Stomach (tissue), 9 donors: ENCODE measurements around the gene PDLIM4. TPM values are rescaled to one million over a fixed set of nuclear protein-coding genes. Genes with fewer than 3 reads are reported as not detected.

Experiments
- DNase-seq, 2 donors: peaks; one replicate each; pipeline versions ENCODE4 v3.0.0 to v3.0.0-alpha.2; 2013 to 2019
- H3K27ac ChIP-seq, 5 donors: fragments of 200-600 bp in 4 of 5; sonication (generic) in 4 of 5; one replicate each; pipeline ENCODE4 v1.5.1; 2013 to 2019; ENCODE audit warnings: mild to moderate bottlenecking in 1 of 5, moderate library complexity in 1 of 5
- H3K27me3 ChIP-seq, 3 donors: fragments of 200-600 bp; sonication (generic); one replicate each; pipeline ENCODE4 v1.5.1; 2017 to 2019; ENCODE audit warnings: mixed run types in 1 of 3
- H3K36me3 ChIP-seq, 4 donors: fragments of 200-600 bp; sonication (generic); 1 replicate in 3 of 4; 2 replicates in 1 of 4; pipeline ENCODE4 v1.5.1; 2016 to 2019
- H3K4me1 ChIP-seq, 4 donors: fragments of 200-600 bp; sonication (generic); one replicate each; pipeline ENCODE4 v1.5.1; 2016 to 2019
- H3K4me3 ChIP-seq, 4 donors: fragments of 200-600 bp; sonication (generic) in 3 of 4; one replicate each; pipeline ENCODE4 v1.5.1; 2016 to 2019; ENCODE audit warnings: mild to moderate bottlenecking in 1 of 4
- H3K9me3 ChIP-seq, 4 donors: fragments of 200-600 bp; sonication (generic); one replicate each; pipeline ENCODE4 v1.5.1; 2016 to 2019
- EP300 ChIP-seq: sonication (generic); formaldehyde crosslinking; IDR thresholded peaks from one replicate; pipeline ENCODE4 v1.6.1; 2017; ENCODE audit warnings: antibody characterized with exemption
- POLR2A ChIP-seq, 4 donors: fragments of 450-650 bp; IDR thresholded peaks; one replicate each; pipeline ENCODE4 v1.6.1; 2016; ENCODE audit warnings: antibody characterized with exemption in 4 of 4, control low read depth in 2 of 4, mild to moderate bottlenecking in 1 of 4, moderate library complexity in 1 of 4
- POLR2AphosphoS5 ChIP-seq, 3 donors: sonication (generic); formaldehyde crosslinking; IDR thresholded peaks; one replicate each; pipeline ENCODE4 v1.6.1; 2016; ENCODE audit warnings: antibody characterized with exemption in 3 of 3
- WGBS, 5 donors: extraction: QIAGEN DNeasy Blood & Tissue Kit in 3 of 5; methylation state at CpG; one replicate each; pipeline versions ENCODE4 v1.1.5 to v1.1.7; 2013 to 2018; 5-methylcytosine and 5-hydroxymethylcytosine counted together
- intact Hi-C: fragments of 100-400 bp; cut with DNase I; formaldehyde crosslinking; loops from one replicate; pipeline ENCODE4 v1.15.1; 2023; ENCODE audit warnings: low total_unique reads
- polyA plus RNA-seq, 3 donors: library from polyadenylated mRNA; stranded (reverse); fragments of 200-250 nt; gene quantifications; one replicate each; pipeline ENCODE4 v1.2.3, GENCODE V29; 2013
- total RNA-seq, 5 donors: library from RNA; depleted of rRNA; stranded (reverse); fragments of >200 nt; gene quantifications; one replicate each; pipeline versions ENCODE4 v1.1.0 to v1.2.3, GENCODE V29; 2014 to 2016
- TF ChIP-seq, protein P1 (sequence below), 7 experiments: fragments of 450-650 bp in 4 of 7; fragments of 200-600 bp in 3 of 7; sonication (generic) in 3 of 7; IDR thresholded peaks; one replicate each; pipeline ENCODE4 v1.5.1; 2016 to 2019; ENCODE audit warnings: antibody characterized with exemption in 7 of 7, control low read depth in 2 of 7, mild to moderate bottlenecking in 1 of 7
- donor health status: healthy with polysubstance abuse.
- donor health status: Bipolar disorder and iron deficiency.
- donor health status: healthy.

Gene PDLIM4
- total and polyA plus RNA-seq, 8 donors, result 11.2 to 52.4 (median 17.0) TPM; not detected in 1

DNA sequence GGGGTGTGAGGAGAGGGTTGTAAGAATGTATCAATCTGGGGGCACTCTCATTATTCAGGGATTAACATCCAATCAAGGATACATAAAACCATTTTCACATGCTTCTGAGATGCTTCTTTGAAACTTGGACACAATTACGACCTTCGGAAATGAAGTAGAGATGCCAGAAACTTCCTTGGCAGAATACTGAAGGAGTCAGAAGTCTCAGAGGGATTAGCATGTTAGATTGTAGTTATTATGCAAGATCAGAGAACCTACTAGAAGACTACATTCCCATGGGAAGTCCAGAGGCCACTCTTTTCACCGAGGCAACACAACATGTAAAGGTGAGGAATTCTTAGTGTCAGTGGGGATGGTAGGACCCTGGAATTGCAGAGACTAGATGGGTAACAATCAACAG lies 31.6 kb downstream of the PDLIM4 start:
- Histone ChIP-seq H3K27me3 (no peaks in the 10 kb centered on the region), H3K4me3 (no peak overlapping the region), H3K36me3 (no peaks in the 10 kb centered on the region), H3K9me3 (no peaks in the 10 kb centered on the region), H3K4me1 (peaks cover 8 to 19% (median 15%) of the 10 kb centered on the region in 4 donors), H3K27ac (no peak overlapping the region)
- WGBS, 5 donors, result 74 to 94% (median 83%) methylated on average over 3 of the region's 3 CpGs
- DNase-seq, result peak in 1 of 2 donors; percentile 1
- no peak for TF ChIP-seq EP300
- TF ChIP-seq POLR2A (IDR thresholded peaks at IDR 0.05), result no peak
- no peak for TF ChIP-seq POLR2AphosphoS5 (IDR thresholded peaks at IDR 0.05)
- TF ChIP-seq, protein P1, sequence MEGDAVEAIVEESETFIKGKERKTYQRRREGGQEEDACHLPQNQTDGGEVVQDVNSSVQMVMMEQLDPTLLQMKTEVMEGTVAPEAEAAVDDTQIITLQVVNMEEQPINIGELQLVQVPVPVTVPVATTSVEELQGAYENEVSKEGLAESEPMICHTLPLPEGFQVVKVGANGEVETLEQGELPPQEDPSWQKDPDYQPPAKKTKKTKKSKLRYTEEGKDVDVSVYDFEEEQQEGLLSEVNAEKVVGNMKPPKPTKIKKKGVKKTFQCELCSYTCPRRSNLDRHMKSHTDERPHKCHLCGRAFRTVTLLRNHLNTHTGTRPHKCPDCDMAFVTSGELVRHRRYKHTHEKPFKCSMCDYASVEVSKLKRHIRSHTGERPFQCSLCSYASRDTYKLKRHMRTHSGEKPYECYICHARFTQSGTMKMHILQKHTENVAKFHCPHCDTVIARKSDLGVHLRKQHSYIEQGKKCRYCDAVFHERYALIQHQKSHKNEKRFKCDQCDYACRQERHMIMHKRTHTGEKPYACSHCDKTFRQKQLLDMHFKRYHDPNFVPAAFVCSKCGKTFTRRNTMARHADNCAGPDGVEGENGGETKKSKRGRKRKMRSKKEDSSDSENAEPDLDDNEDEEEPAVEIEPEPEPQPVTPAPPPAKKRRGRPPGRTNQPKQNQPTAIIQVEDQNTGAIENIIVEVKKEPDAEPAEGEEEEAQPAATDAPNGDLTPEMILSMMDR (IDR thresholded peaks at IDR 0.05), result no peak
- intact Hi-C loops, result no loop called here

DNA sequence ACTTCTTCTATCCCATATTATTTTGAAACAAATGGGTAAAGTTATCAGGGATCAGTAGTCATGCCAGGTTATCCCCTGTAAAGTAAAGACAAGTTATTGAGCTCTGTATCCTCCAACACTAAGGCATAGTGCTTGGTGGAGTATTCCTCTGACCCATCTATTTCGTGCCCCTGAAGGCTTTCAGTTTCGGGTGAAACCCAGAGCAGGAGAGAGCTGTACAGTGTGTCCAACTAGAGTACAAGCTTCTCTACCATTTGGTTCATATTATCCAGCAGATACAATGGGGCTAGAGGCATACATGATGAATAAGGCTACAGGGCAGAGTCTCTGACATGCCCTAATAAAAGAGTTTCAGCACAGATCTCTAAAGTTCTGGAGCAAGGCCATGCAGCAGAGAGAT lies 33.5 kb downstream of the PDLIM4 start:
- Histone ChIP-seq H3K4me3 (no peak overlapping the region), H3K4me1 (peaks cover 15 to 32% (median 29%) of the 10 kb centered on the region in 4 donors), H3K9me3 (no peaks in the 10 kb centered on the region), H3K27ac (no peak overlapping the region), H3K36me3 (no peaks in the 10 kb centered on the region), H3K27me3 (no peaks in the 10 kb centered on the region)
- DNase-seq, result no peak
- TF ChIP-seq, protein P1 (IDR thresholded peaks at IDR 0.05), result no peak
- TF ChIP-seq EP300, result no peak
- TF ChIP-seq POLR2A (IDR thresholded peaks at IDR 0.05), result no peak
- TF ChIP-seq POLR2AphosphoS5 (IDR thresholded peaks at IDR 0.05), result no peak
- WGBS, 5 donors, result 88 to 94% (median 92%) methylated on average over 2 of the region's 2 CpGs
- intact Hi-C loops, result no loop called here

DNA sequence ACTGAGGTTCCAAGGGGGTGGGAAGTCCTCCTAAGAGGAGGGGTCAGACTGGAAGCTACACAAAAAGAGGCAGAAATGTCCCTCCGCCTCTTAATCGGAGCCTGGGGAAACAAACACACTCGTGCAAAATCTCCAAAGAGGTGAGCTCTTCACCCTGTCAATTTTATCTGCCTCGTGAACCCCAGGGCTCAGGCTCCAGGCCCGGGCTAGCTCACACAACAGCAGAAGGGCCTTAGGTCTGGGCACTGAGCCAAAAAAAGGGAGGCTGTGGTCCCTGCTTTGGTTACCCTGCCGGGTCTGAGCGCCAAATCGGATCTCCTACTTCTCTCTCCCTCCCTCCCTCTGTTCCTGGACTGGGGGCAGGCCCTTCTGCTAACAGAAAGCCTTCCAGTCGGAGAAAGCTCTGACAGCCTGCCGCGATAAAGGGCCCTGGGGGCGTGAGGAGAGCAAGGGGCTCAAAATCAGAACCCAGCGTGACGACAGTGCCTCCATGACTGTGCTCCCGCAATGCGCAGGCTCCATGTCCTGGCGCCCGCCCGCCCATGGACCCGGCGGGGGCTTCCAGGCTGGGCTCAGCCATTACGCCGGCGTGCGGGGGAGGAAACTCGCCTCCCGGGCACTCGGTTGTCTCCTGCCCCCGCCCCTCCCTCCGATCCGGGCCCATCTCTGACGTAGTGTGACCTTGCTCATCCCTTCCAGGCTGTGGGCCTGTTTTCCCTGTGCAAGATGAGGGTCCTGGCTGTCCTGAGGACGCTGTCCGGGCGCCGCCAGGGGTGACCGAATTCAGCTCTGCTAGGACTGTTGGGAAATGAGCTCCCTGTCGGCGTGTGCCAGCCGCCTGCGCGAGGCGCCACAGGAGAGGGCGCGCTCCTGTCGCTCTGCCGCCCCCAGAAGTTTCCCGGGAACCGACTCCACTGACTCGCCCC lies 35.8 kb downstream of the PDLIM4 start:
- TF ChIP-seq, protein P1 (IDR thresholded peaks at IDR 0.05), result peak in 1 of 7 experiments; percentile 21
- peak; percentile 31 for TF ChIP-seq EP300
- TF ChIP-seq POLR2AphosphoS5 (IDR thresholded peaks at IDR 0.05), result peak in 2 of 3 donors; percentile 2 to 45
- no peak for TF ChIP-seq POLR2A (IDR thresholded peaks at IDR 0.05)
- Histone ChIP-seq H3K9me3 (no peaks in the 10 kb centered on the region), H3K4me3 (peak overlapping the region; percentile 54 to 75 (median 67)), H3K27me3 (no peaks in the 10 kb centered on the region), H3K36me3 (no peaks in the 10 kb centered on the region), H3K27ac (peak overlapping the region; percentile 69 to 99 (median 94)), H3K4me1 (peaks cover 15 to 30% (median 28%) of the 10 kb centered on the region in 4 donors)
- 1 to 3% (median 1%) methylated on average over 20 to 50 of the region's 50 CpGs for WGBS, 5 donors
- intact Hi-C loops, result no loop called here
- peak; percentile 73 to 95 for DNase-seq

DNA sequence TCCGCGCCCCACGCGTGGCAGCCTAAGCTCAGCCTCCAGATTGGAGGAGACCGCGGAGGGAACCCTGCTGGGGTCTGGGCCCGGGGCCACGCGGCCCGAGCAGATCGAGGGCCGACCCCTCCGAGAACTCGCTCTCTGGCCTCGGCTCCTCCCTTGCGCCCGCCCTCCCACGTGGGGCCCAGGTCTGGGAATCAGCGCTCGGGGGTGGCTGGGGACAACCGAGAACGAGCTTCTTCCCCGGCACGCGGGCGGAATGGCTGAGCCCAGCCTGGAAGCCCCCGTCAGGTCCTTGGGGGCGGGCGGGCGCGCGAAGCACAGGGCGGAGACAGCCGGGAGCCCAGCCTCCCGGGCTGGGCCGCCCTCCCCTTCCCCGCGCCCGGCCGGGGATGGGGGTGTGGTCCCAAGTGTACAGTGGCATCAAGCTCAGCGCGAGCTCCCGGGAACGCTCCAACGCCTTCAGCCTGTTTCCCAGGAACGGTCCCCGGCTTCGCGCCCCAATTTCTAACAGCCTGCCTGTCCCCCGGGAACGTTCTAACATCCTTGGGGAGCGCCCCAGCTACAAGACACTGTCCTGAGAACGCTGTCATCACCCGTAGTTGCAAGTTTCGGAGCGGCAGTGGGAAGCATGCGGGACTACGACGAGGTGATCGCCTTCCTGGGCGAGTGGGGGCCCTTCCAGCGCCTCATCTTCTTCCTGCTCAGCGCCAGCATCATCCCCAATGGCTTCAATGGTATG lies 36.7 kb downstream of the PDLIM4 start, which contains the start of gene SLC22A4:
Gene SLC22A4 (plus strand): TSS at position 403 of the 736 bp plus-strand sequence. CDS start 223 bp downstream, at position 626.
- Histone ChIP-seq H3K9me3 (no peaks in the 10 kb centered on the region), H3K4me3 (peak within 1 kb of the TSS; percentile 54 to 75 (median 67)), H3K27me3 (no peaks in the 10 kb centered on the region), H3K36me3 (no peaks in the 10 kb centered on the region), H3K4me1 (peaks cover 15 to 30% (median 28%) of the 10 kb centered on the region in 4 donors), H3K27ac (peak within 1 kb of the TSS; percentile 69 to 99 (median 94))
- TF ChIP-seq, protein P1 (IDR thresholded peaks at IDR 0.05), result peak in 1 of 7 experiments; percentile 6
- TF ChIP-seq POLR2AphosphoS5 (IDR thresholded peaks at IDR 0.05), result peak; percentile 77 to 84 (median 78)
- no peak for TF ChIP-seq EP300
- WGBS, 5 donors, result 0% methylated on average over 21 to 62 of the region's 63 CpGs
- peak; percentile 80 to 97 for DNase-seq
- intact Hi-C loops, result no loop called here
